Stimulated activated effector memory CD8-positive, alpha-beta T cell treated with anti-CD3 and anti-CD28 coated beads, Interleukin-12 subunit alpha, Interleukin-12 subunit beta, amount 100 ng/mL, for 72 hours (primary cell): ENCODE measurements around the gene ZNF106.
A peak's percentile ranks its signal among the peaks of the same experiment; 100 is the strongest.

Experiments
- ATAC-seq: fragments of 150-1000 bp; cut with Tn5 transposase; 2 replicates; pipeline ENCODE4 v1.10.0; 2021
- DNase-seq, 2 donors: peaks; one replicate each; pipeline ENCODE4 v3.0.0; 2021 to 2022; ENCODE audit warnings: low spot score in 2 of 2
- H3K27ac Mint-ChIP-seq: one replicate; pipeline ENCODE4 v1.8.0; 2022; ENCODE audit warnings: mild to moderate bottlenecking, mixed read lengths
- H3K36me3 Mint-ChIP-seq: one replicate; pipeline ENCODE4 v1.8.0; 2022; ENCODE audit warnings: mild to moderate bottlenecking, mixed read lengths
- H3K4me1 Mint-ChIP-seq: one replicate; pipeline ENCODE4 v1.8.0; 2022; ENCODE audit warnings: mixed read lengths
- H3K4me3 Mint-ChIP-seq: one replicate; pipeline ENCODE4 v1.8.0; 2022; ENCODE audit warnings: mild to moderate bottlenecking, mixed read lengths
- H3K9me3 Mint-ChIP-seq: one replicate; pipeline ENCODE4 v1.8.0; 2022; ENCODE audit warnings: mixed read lengths

Gene ZNF106

GRCh38 chr15:42490671-42491538, at the start of gene ZNF106:
TSS of gene ZNF106 (minus strand) at chr15:42491141. CDS start at chr15:42472289, 18,852 bp downstream.
- ATAC-seq (peak; percentile 78), DNase-seq (peak; percentile 77 to 94)
- Mint-ChIP-seq H3K4me3 (peak within 1 kb of the TSS; percentile 94), H3K27ac (peak within 1 kb of the TSS; percentile 97), H3K36me3 (peaks cover 30% of the 10 kb centered on the region), H3K9me3 (no peaks in the 10 kb centered on the region), H3K4me1 (peaks cover 34% of the 10 kb centered on the region)

DNA sequence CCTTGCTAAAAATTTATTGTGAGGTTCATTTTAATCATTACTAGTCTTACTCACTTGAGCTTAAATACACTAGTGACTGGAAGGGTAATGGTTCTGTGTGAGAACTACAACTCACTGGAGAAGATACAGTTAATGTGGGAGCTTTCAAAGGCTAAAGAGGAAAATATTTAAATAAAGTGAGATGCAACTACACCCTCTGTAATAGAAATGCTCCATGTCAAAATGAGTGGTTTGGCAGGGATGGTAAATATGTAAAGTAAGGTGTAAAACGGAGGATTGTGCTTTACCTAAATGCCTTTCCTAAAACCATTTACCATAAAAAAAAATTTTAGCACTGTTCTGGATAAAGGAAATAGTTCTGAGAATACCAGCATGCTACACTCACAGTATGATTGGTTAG, 42.3 kb upstream of the ZNF106 start:
- Mint-ChIP-seq H3K36me3 (peaks cover 60% of the 10 kb centered on the region), H3K27ac (no peak overlapping the region), H3K4me3 (no peak overlapping the region), H3K4me1 (no peaks in the 10 kb centered on the region), H3K9me3 (no peaks in the 10 kb centered on the region)
- no peak for DNase-seq
- ATAC-seq: no peak

DNA sequence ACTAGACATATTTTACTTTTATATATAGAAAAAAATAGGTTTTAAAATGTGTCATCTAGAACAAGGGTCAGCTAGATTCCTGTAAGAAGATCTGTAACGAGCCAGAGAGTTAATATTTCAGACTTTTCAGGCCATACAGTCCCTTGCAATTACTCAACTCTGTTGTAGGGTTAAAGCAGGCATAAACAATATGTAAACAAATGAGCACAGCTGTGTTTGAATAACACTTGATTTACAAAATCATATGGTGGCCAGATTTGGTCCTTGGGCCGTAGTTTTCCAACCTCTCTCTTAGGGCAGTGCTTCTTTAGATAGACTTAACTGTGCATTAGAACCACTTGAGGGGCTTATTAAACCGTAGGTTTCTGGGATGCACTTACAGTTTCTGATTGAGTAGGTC, 38.0 kb upstream of the ZNF106 start:
- no peak overlapping the region for H3K4me3 Mint-ChIP-seq

GRCh38 chr15:42523331-42523730, 32.4 kb upstream of the ZNF106 start:
- Mint-ChIP-seq H3K36me3 (peaks cover 91% of the 10 kb centered on the region), H3K4me1 (no peaks in the 10 kb centered on the region), H3K9me3 (no peaks in the 10 kb centered on the region), H3K4me3 (no peak overlapping the region), H3K27ac (no peak overlapping the region)
- DNase-seq (no peak), ATAC-seq (no peak)

More for the DNA sequence above, 38.0 kb upstream of the ZNF106 start:
- Mint-ChIP-seq H3K36me3 (peaks cover 82% of the 10 kb centered on the region), H3K9me3 (no peaks in the 10 kb centered on the region), H3K27ac (no peak overlapping the region), H3K4me1 (no peaks in the 10 kb centered on the region)
- no peak for ATAC-seq
- DNase-seq: no peak

DNA sequence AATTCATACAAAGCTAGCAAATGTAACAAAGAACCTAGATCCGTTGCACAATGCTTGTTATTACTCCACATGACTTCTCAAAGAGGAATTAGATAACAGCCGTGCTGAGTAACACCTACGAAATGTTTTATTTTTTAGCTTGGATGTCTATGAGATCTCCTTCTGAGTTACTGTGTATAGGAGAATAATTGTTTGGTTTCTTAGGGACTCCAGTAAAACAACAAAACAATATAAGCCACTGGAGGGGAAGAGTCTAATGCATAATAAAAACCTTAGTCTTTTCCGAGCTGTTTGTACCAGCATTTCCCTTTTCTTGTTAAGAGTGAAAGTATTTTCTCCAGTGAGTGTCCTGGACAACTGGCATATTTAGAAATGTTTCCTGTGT, 20.1 kb upstream of the ZNF106 start:
- Mint-ChIP-seq H3K4me3 (no peak overlapping the region), H3K9me3 (no peaks in the 10 kb centered on the region), H3K27ac (no peak overlapping the region), H3K4me1 (peaks cover 7% of the 10 kb centered on the region), H3K36me3 (peaks cover 75% of the 10 kb centered on the region)
- DNase-seq (no peak), ATAC-seq (no peak)

- Mint-ChIP-seq H3K27ac (no peak overlapping the region), H3K36me3 (peaks cover 75% of the 10 kb centered on the region), H3K9me3 (no peaks in the 10 kb centered on the region), H3K4me1 (peaks cover 9% of the 10 kb centered on the region), H3K4me3 (no peak overlapping the region)
- no peak for DNase-seq
- ATAC-seq: no peak
These were observed 19.5 kb upstream of the ZNF106 start for GRCh38 chr15:42510258-42511006.

DNA sequence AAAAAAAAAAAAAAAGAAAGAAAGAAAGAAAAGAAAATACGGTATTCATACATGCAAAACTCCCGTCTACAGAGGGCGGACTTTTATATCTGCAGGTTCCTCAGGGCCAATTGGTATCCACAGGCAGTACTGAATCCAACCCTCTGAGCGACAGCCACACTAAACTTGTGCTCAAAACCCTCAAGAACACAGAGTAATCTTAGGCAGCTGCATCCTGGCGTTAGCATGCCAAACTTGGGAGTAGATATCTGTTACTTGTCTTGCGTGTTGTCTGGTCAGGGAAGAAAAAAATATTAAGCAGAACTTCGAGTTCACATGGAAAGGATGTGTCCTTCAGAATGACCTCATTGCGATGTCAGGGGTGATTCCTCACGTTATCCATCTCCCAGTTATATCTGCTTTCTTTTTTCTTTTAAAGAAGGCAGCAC, 17.3 kb upstream of the ZNF106 start:
- Mint-ChIP-seq H3K4me1 (peaks cover 13% of the 10 kb centered on the region), H3K36me3 (peaks cover 58% of the 10 kb centered on the region), H3K27ac (no peak overlapping the region), H3K4me3 (no peak overlapping the region), H3K9me3 (no peaks in the 10 kb centered on the region)
- DNase-seq (no peak), ATAC-seq (no peak)

- ATAC-seq (no peak), DNase-seq (no peak)
- Mint-ChIP-seq H3K9me3 (no peaks in the 10 kb centered on the region), H3K4me3 (no peak overlapping the region), H3K27ac (no peak overlapping the region), H3K4me1 (peaks cover 13% of the 10 kb centered on the region), H3K36me3 (peaks cover 51% of the 10 kb centered on the region)
These were observed 16.6 kb upstream of the ZNF106 start for GRCh38 chr15:42507514-42507913.

GRCh38 chr15:42504631-42505030, 13.7 kb upstream of the ZNF106 start:
- Mint-ChIP-seq H3K27ac (peak overlapping the region; percentile 50), H3K4me1 (peaks cover 13% of the 10 kb centered on the region), H3K9me3 (no peaks in the 10 kb centered on the region), H3K36me3 (peaks cover 33% of the 10 kb centered on the region), H3K4me3 (no peak overlapping the region)
- DNase-seq (no peak), ATAC-seq (no peak)

DNA sequence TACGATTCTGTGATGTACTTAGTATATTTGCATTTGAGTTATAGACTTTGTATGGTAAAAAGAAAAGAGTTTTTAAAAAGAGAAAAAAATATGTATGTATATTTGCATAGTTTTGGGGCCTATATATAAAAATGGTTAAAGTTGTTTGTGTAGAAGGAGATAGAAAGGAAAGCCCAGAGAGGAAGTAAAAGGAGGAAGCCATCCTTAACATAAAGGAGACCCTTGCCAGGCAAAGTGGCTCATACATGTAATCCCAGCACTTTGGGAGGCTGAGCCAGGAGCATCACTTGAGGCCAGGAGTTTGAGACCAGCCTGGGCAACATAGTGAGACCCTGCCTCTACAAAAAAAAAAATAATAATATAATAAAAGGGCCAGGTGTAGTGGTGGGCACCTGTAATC, 12.9 kb upstream of the ZNF106 start:
- H3K4me1 Mint-ChIP-seq: peaks cover 18% of the 10 kb centered on the region
- H3K4me3 Mint-ChIP-seq: no peak overlapping the region
- DNase-seq (no peak), ATAC-seq (no peak)
- peak overlapping the region; percentile 2 for H3K27ac Mint-ChIP-seq
- H3K36me3 Mint-ChIP-seq: peaks cover 29% of the 10 kb centered on the region
- no peaks in the 10 kb centered on the region for H3K9me3 Mint-ChIP-seq

GRCh38 chr15:42502477-42502876, 11.5 kb upstream of the ZNF106 start:
- Mint-ChIP-seq H3K4me1 (peaks cover 25% of the 10 kb centered on the region), H3K27ac (no peak overlapping the region), H3K36me3 (peaks cover 16% of the 10 kb centered on the region), H3K4me3 (no peak overlapping the region), H3K9me3 (no peaks in the 10 kb centered on the region)
- ATAC-seq (no peak), DNase-seq (no peak)

GRCh38 chr15:42499858-42500609, 9.1 kb upstream of the ZNF106 start:
- Mint-ChIP-seq H3K4me1 (peaks cover 40% of the 10 kb centered on the region), H3K27ac (peak overlapping the region; percentile 43)

DNA sequence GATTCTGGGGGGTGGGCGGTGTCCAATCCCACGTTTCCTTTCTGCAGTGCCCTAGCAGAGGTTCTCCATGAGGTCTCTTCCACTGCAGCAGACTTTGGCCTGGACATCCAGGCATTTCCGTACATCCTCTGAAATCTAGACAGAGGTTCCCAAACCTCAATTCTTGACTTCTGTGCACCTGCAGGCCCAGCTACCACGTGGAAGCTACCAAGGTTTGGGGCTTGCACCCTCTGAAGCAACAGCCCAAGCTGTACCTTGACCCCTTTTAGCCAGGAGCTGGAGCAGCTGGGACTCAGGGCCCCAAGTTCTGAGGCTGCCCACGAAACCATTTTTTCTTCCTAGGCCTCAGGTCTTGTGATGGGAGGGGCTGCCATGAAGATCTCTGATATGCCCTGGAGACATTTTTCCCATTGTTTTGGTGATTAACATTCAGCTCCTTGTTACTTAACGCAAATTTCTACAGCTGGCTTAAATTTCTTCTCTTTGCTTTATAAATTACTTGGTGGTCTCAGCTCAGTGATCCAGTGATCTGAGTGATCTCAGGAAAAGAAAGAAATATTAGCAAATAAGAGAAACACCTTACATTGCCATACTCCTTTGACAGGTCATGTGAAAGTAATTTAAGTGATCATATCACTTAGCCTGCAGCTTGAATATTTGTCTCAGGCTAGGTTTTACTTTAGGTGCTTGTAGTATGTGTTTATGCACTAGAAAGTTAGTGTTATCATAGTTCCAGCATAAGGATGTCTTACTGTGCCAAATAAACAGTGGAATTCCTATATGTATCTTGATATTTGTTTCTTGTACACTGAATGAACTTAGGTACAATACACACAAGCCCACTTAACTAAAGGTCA, 7.5 kb upstream of the ZNF106 start:
- Mint-ChIP-seq H3K9me3 (no peaks in the 10 kb centered on the region), H3K36me3 (peaks cover 10% of the 10 kb centered on the region), H3K4me3 (no peak overlapping the region), H3K27ac (peak overlapping the region; percentile 64), H3K4me1 (peaks cover 51% of the 10 kb centered on the region)
- DNase-seq (no peak), ATAC-seq (no peak)

More at GRCh38 chr15:42499858-42500609, 9.1 kb upstream of the ZNF106 start:
- ATAC-seq (no peak), DNase-seq (no peak)
- Mint-ChIP-seq H3K36me3 (peaks cover 11% of the 10 kb centered on the region), H3K9me3 (no peaks in the 10 kb centered on the region), H3K4me3 (no peak overlapping the region)

DNA sequence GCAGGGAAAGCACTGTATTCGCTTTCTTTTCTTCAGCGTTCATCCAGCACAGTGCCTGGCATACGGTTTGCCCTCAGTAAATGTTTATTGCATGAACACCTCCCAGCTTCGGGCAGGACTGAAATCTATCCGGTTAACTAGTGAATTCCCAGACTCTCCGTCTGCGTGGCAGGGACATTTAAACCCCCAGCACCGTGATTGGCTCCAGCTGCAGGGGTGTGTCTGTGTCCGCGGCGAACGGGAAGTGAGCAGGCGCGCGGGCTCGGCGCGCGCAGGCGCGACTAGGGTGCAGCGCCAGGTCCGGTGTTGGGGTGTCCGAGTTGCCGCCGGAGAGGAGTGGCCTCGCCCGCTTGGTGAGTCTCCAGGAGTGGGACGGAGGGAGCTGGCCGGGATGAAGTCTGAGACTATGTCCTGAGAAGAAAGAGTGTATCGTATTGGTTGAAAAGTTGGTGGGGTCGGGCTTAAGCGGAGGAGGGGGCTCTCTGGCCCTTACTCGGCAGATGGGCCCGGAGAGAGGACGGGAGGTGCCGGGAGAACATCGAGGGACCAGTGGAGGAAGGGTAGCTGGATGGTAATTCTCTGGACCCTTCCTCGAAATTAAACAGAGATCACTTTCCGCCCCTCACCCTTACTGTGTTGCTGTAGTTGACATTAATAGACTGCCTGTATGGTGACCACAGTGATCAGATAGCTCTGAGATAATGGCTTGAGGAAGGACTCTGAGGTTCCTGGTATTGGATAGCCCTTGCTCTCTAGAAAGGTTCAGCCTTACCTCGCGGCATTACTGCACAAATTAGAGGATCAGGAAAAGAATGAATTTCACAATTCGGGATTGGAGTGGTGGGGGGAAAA, 4.6 kb upstream of the ZNF106 start, which contains the start of gene SNAP23:
Gene SNAP23 (plus strand): TSS at position 274 of the 852 bp plus-strand sequence. CDS start 16,213 bp downstream, outside the sequence.
- H3K4me1 Mint-ChIP-seq: peaks cover 51% of the 10 kb centered on the region
- H3K9me3 Mint-ChIP-seq: no peaks in the 10 kb centered on the region
- DNase-seq (peak; percentile 64 to 90), ATAC-seq (peak; percentile 96)
- peak within 1 kb of the TSS; percentile 96 for H3K27ac Mint-ChIP-seq
- peaks cover 18% of the 10 kb centered on the region for H3K36me3 Mint-ChIP-seq
- H3K4me3 Mint-ChIP-seq: peak within 1 kb of the TSS; percentile 92
